AG10803 (cell line): ENCODE results near the gene AKR7A2.
A peak's percentile ranks its signal among the peaks of the same experiment; 100 is the strongest.
"Not testable (repeated sequence)": the region's sequence is repeated elsewhere in the genome, so short reads cannot be mapped to it uniquely, and the experiment has no call there.

Experiments used
- DNase-seq: peaks from one replicate; pipeline ENCODE4 v3.0.0; 2010; ENCODE audit warnings: low read depth
- H3K4me3 ChIP-seq: 2 replicates; pipeline ENCODE4 v1.5.1; 2011; ENCODE audit warnings: mild to moderate bottlenecking, low read length, control low read depth
- CTCF ChIP-seq: conservative IDR thresholded peaks from 2 replicates; pipeline ENCODE4 v1.5.1; 2011; ENCODE audit warnings: mild to moderate bottlenecking, low read length, control low read depth, inconsistent platforms

The AKR7A2 gene

GRCh38 chr1:19284881-19285280 lies 27.1 kb downstream of the AKR7A2 start:
- no peak for TF ChIP-seq CTCF
- H3K4me3 ChIP-seq = no peak overlapping the region

GRCh38 chr1:19283891-19284290 lies 28.1 kb downstream of the AKR7A2 start:
- no peak overlapping the region for H3K4me3 ChIP-seq
- DNase-seq = no peak
- no peak for TF ChIP-seq CTCF

More at GRCh38 chr1:19284881-19285280, 27.1 kb downstream of the AKR7A2 start:
- no peak for DNase-seq

GRCh38 chr1:19274636-19275035 lies 37.3 kb downstream of the AKR7A2 start:
- H3K4me3 ChIP-seq = no peak overlapping the region
- no peak for TF ChIP-seq CTCF
- DNase-seq = no peak

- H3K4me3 ChIP-seq = 0 out of 2 replicates have a peak overlapping the region, but pooled peaks have one; percentile 9
- DNase-seq = not testable (repeated sequence)
Measured at GRCh38 chr1:19273844-19274531, 38.0 kb downstream of the AKR7A2 start.

- no peak for TF ChIP-seq CTCF
- no peak for DNase-seq
- no peak overlapping the region for H3K4me3 ChIP-seq
Measured at GRCh38 chr1:19273106-19273843, 38.7 kb downstream of the AKR7A2 start.

- no peak for DNase-seq
- no peak overlapping the region for H3K4me3 ChIP-seq
- no peak for TF ChIP-seq CTCF
Measured at GRCh38 chr1:19272064-19272463, 39.9 kb downstream of the AKR7A2 start.

GRCh38 chr1:19270343-19270730 lies 41.6 kb downstream of the AKR7A2 start:
- not testable (repeated sequence) for H3K4me3 ChIP-seq, DNase-seq

GRCh38 chr1:19269427-19270342 lies 42.3 kb downstream of the AKR7A2 start:
- H3K4me3 ChIP-seq, DNase-seq: not testable (repeated sequence)
